Dermis blood vessel endothelial cell (primary cell): ENCODE data around the gene ARHGAP35. TPM values are rescaled to one million over a fixed set of nuclear protein-coding genes. Genes with fewer than 3 reads are reported as not detected.
"Not testable (repeated sequence)": the region's sequence is repeated elsewhere in the genome, so short reads cannot be mapped to it uniquely, and the experiment has no call there.

Experiments used
- DNase-seq: peaks from one replicate; pipeline ENCODE4 v3.0.0; 2010
- total RNA-seq: library from RNA; depleted of rRNA; stranded (reverse); fragments of >200 nt; gene quantifications from 2 replicates; pipeline ENCODE4 v1.2.3, GENCODE V29; 2014

Gene ARHGAP35
- total RNA-seq, 1 donor from 2014 or later, result 25.9 TPM

- not testable (repeated sequence) for DNase-seq
These were observed 10.4 kb downstream of the ARHGAP35 start for GRCh38 chr19:46871173-46871572.

- DNase-seq, result no peak
These were observed 12.2 kb downstream of the ARHGAP35 start for GRCh38 chr19:46872967-46873366.

DNA sequence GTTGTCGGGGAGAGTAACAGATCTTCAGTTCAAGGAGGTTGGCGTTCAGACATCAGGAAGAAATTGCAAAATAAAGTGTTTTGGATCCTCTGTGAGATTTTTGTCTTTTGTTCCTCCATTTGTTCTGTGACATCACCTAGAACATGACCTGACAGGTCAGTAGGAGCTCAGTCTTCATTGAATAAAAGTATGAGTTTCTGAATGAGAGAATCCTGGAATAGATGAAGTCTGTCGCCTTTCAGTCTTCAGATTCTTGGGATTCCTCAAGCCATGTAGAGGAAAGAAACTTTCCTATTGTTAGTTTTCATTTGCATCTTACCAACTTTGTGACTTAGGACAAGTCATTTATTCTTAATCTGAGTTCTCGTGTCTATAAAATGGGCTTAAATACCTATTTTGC, 14.4 kb downstream of the ARHGAP35 start:
- no peak for DNase-seq

- no peak for DNase-seq
These were observed 14.9 kb downstream of the ARHGAP35 start for GRCh38 chr19:46875657-46876056.

- peak; percentile 60 for DNase-seq
These were observed 18.0 kb downstream of the ARHGAP35 start for GRCh38 chr19:46878613-46879375.

- no peak for DNase-seq
These were observed 19.6 kb downstream of the ARHGAP35 start for GRCh38 chr19:46880431-46880830.

GRCh38 chr19:46881092-46881491, 20.3 kb downstream of the ARHGAP35 start:
- DNase-seq, result no peak

- DNase-seq, result no peak
These were observed 21.2 kb downstream of the ARHGAP35 start for GRCh38 chr19:46882034-46882433.

GRCh38 chr19:46882751-46883150, 22.0 kb downstream of the ARHGAP35 start:
- not testable (repeated sequence) for DNase-seq

GRCh38 chr19:46885411-46885810, 24.6 kb downstream of the ARHGAP35 start:
- DNase-seq, result no peak

DNA sequence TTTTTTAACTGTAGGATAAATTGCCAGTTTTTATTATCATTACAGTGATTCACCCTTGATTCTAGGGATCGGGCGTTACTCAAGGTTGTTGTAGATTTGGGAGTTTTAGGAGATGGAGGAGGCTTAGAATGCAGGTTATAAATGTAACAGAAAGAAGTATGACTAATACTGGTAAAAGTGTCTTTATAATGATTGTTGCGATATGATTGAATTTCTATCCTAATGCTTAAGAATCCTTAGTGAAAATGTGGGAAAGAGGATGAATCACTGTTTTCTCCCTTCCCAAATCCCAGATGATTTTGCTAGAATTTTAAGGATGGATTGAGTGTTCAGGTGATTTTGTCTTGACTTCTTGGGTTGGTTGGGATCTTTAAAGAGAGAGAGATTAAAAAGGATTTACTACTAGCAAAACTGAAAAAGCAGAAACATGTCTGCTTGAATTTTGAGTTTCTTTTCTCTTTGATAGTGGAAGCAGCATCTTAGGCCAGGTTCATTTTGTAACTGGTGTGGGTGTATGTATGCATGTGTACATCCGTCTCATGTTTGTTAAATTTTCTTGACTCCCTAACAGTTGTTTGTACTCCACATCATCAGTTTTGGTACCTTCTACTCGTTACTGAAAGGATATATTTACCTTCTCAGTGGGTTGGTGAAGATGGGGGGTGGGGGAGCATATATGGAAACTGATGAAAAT, 25.9 kb downstream of the ARHGAP35 start:
- no peak for DNase-seq

DNA sequence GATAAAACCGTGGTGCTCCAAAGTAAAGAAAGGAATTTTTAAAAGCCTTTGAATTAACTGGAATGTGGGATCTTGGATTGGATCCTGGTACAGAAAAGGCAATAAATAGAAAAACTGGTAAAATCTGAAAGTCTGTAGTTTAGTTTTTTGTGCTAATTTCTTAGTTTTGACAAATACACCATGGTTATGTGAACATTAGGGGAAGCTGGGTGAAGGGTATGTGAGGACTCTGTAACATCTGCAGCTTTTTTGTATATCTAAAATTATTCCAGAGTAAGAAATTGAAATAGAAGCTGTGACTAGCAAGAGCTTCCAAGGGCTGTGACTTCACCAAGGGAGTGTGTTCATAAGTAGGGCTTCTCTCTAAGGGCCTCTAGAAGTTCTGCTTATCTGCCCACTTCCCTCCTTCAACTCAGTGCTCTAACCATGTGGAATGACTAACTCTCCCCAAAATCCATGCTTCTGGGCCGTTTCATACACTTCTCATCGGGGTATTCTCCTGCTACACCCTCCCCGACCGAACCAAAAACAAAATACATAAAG, 26.5 kb downstream of the ARHGAP35 start:
- DNase-seq, result no peak

GRCh38 chr19:46890423-46891170, 29.8 kb downstream of the ARHGAP35 start:
- no peak for DNase-seq

DNA sequence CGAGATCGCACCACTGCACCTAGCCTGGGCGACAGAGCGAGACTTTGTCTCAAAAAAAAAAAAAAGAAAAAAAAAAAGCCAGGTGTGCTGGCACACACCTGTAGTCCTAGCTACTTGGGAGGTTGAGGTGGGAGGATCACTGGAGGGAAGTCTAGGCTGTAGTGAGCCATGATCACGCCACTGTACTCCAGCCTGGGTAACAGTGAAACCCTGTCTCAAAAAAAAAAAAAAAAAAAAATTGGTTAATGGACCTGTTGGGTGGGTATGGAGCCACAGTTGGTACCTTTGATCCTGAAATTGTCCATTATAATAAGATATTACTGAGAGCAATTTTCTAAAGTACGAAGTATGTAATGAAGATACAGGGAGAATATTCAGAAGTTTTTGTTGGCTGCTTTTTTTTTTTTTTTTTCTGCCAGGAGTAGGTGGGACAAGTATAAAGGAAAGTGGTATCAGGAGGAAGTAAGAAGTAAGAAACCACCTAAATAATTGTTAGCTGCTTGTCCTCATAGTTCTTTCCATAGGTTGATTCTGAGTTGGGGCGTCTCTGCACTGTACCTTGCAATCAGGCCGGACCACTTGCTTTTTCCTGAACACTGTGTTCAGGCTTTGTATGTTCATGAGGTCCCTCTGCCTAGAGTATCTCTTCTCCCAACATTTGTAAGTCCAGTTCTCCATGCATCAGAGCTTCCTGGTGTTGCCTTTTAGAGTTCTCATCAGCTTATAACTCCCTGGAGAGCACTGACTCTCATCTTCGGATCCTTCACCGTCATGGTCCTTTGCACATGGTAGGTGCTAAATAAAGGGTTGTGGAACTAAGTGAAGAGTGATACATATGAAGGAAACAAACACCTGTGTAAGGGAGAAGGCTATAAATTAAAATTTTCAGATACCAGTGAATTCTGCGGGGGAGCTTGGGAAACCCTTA, 31.7 kb downstream of the ARHGAP35 start:
- DNase-seq, result no peak

GRCh38 chr19:46896076-46896794, 35.4 kb downstream of the ARHGAP35 start:
- no peak for DNase-seq

- no peak for DNase-seq
These were observed 37.9 kb downstream of the ARHGAP35 start for GRCh38 chr19:46898731-46899130.

DNA sequence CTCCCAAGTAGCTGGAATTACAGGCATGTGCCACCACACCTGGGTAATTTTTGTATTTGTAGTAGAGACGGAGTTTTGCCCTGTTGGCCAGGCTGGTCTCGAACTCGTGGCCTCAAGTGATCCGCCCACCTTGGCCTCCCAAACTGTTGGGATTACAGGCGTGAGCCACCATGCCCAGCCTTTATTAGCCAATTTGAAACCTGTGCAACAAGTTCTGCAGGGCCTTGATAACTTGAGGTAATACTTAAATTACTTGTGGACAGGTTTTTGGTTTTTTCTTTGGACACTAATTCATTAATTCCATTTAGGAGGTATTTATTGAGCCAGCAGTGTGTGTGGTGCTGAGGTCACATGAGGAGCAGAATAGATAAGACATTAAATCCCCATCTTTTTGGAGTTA, 39.5 kb downstream of the ARHGAP35 start:
- DNase-seq, result no peak

DNA sequence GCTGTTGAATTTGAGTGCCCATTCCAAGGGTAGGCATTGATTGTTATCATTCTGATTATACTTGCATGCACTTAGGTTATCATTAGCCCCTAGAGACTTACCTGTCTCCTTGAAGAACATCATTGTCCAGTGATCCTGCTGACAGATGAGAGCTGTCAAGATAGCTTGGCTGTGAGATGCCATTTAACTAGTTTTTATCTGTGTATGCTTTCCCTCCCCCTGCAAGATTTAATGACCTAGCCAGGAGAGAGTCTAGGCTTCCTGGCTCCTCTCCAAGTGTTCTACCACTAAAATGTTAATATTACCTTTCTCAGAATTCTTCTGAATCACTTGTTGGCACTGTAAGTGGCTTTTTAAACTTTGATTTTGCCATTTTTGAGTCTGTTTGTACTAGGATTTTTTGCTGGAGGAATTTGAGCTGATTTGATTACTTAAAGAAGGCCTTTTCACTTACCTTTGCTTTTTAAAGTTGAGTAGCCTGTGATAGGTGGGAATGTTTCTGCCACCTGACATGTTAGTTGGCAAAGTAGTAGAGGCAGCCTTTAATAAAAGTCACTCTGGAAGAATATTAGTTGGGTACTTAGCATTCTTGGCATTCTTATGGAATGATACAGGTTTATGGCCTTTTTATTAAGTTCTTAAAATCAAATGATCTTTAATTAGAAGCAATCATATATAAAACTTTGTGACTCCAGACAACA, 41.1 kb downstream of the ARHGAP35 start:
- DNase-seq, result no peak

DNA sequence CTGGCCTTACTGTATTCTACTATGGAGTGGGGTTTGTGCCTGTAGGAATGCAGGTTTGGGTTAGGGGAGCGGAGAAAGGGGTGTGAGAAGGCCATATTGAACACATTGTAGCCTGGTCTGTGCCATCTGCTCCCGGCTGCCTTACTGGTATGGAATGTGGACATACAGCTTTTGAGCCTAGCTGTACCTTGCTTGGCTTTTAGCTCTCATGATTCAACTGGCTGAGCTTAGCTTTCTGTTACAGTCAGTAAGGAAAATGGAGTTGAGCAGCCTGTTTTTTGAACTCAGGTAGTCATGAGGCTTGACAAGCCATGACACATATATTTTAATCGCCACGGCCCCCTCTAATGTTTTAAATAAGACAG, 41.6 kb downstream of the ARHGAP35 start:
- DNase-seq, result no peak

GRCh38 chr19:46903458-46903857, 42.7 kb downstream of the ARHGAP35 start:
- peak; percentile 51 for DNase-seq
